MCF 10A (cell line): ENCODE results near the gene MVB12B. TPM values are rescaled to one million over a fixed set of nuclear protein-coding genes. Genes with fewer than 3 reads are reported as not detected.

Experiments
- BruUV-seq: library from RNA; stranded (reverse); fragments of 400-500 nt; replicated peaks from 2 replicates; lab custom pipeline; 2021; lab: Mats Ljungman, UMichigan
- CTCF ChIA-PET: fragments of 300-600 bp; sonication (Branson Sonifier 250); formaldehyde crosslinking; extraction: SDS; loops from one replicate; lab custom pipeline; 2021; ENCODE audit warnings: antibody characterized with exemption, inconsistent platforms; lab: Yijun Ruan, JAX
- POLR2A ChIA-PET: fragments of 300-600, 350-650 bp; sonication (Branson Sonifier 250); formaldehyde crosslinking; extraction: SDS; loops from one replicate; lab custom pipeline; 2020; ENCODE audit warnings: antibody characterized with exemption, inconsistent platforms; lab: Yijun Ruan, JAX
- DNase-seq: peaks from one replicate; pipeline ENCODE4 v3.0.0-alpha.2; 2018; ENCODE audit not compliant: unreplicated experiment
- H3K27ac Mint-ChIP-seq: one replicate; pipeline ENCODE4 v1.8.0; 2022; ENCODE audit warnings: mild to moderate bottlenecking, low read depth, mixed read lengths; ENCODE audit not compliant: unreplicated experiment
- H3K27me3 Mint-ChIP-seq: one replicate; pipeline ENCODE4 v1.8.0; 2022; ENCODE audit warnings: mixed read lengths; ENCODE audit not compliant: insufficient read depth, unreplicated experiment
- H3K36me3 Mint-ChIP-seq: one replicate; pipeline ENCODE4 v1.8.0; 2022; ENCODE audit warnings: mild to moderate bottlenecking, moderate library complexity, mixed read lengths; ENCODE audit not compliant: insufficient read depth, unreplicated experiment
- H3K4me1 Mint-ChIP-seq: one replicate; pipeline ENCODE4 v1.8.0; 2022; ENCODE audit warnings: mixed read lengths; ENCODE audit not compliant: insufficient read depth, unreplicated experiment
- H3K4me3 Mint-ChIP-seq: one replicate; pipeline ENCODE4 v1.8.0; 2022; ENCODE audit warnings: mild to moderate bottlenecking, moderate library complexity, mixed read lengths; ENCODE audit not compliant: unreplicated experiment
- H3K9me3 Mint-ChIP-seq: one replicate; pipeline ENCODE4 v1.8.0; 2022; ENCODE audit warnings: mixed read lengths; ENCODE audit not compliant: unreplicated experiment
- intact Hi-C: fragments of 100-400 bp; cut with micrococcal nuclease; formaldehyde crosslinking; loops from 2 replicates; pipeline ENCODE4 v1.14.1; 2022
- total RNA-seq: library from RNA; stranded (reverse); gene quantifications from 2 replicates; pipeline ENCODE4 v1.2.3, GENCODE V29; 2022
- TF ChIP-seq, protein P1 (sequence below): fragments of 200-600 bp; IDR thresholded peaks from one replicate; pipeline ENCODE4 v1.8.0; 2022; ENCODE audit warnings: antibody characterized with exemption, mild to moderate bottlenecking; ENCODE audit not compliant: unreplicated experiment

MVB12B gene
- total RNA-seq, 1 experiment from 2014 or later, result 5.5 TPM

DNA sequence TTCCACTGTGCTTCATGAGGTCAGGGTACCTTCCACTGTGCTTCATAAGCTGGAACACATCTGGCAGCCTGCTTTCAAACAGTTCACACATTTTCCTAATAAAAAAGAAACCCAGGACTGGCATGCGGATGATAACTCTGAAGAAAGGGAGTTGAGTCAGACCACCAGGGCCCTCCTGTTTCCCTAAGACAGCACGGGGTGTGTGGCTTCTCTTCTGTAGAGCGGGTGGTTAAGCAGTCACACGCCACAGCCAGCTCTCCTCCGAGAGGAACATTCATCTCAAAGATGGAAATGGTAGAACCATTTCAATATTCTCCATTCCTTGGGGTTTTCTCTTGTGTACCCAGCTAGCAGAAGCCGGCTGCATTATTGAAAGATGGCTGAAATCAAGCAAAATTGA, 159.0 kb downstream of the MVB12B start:
- H3K36me3 Mint-ChIP-seq, result no peaks in the 10 kb centered on the region
- H3K9me3 Mint-ChIP-seq, result no peaks in the 10 kb centered on the region
- intact Hi-C loops, result no loop called here
- H3K4me3 Mint-ChIP-seq, result no peak overlapping the region
- BruUV-seq, result no TSS peak
- no peak overlapping the region for H3K27ac Mint-ChIP-seq
- CTCF ChIA-PET, result no interaction called here
- H3K27me3 Mint-ChIP-seq, result no peaks in the 10 kb centered on the region
- POLR2A ChIA-PET, result no interaction called here
- H3K4me1 Mint-ChIP-seq, result no peaks in the 10 kb centered on the region
- TF ChIP-seq, protein P1, sequence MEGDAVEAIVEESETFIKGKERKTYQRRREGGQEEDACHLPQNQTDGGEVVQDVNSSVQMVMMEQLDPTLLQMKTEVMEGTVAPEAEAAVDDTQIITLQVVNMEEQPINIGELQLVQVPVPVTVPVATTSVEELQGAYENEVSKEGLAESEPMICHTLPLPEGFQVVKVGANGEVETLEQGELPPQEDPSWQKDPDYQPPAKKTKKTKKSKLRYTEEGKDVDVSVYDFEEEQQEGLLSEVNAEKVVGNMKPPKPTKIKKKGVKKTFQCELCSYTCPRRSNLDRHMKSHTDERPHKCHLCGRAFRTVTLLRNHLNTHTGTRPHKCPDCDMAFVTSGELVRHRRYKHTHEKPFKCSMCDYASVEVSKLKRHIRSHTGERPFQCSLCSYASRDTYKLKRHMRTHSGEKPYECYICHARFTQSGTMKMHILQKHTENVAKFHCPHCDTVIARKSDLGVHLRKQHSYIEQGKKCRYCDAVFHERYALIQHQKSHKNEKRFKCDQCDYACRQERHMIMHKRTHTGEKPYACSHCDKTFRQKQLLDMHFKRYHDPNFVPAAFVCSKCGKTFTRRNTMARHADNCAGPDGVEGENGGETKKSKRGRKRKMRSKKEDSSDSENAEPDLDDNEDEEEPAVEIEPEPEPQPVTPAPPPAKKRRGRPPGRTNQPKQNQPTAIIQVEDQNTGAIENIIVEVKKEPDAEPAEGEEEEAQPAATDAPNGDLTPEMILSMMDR, result no peak
- no peak for DNase-seq

DNA sequence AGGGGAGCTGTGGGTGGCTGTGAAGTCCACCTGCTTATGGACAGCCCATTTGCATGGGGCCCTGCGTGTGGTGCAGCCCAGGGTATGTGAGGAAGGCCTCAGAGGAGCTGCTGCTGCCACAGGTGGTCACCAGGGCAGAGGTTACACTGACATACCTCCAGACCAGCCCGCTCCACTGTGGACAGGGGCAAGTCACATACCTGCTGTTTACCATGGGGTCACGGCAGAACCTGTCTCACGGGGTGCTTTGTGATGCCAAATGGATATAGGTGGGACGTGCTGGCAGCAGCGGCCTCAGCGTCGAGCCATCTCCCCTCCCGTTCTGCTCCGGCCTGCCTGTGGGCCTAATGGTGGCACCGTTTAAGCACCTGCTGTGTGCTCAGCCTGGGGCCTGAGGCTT, 159.6 kb downstream of the MVB12B start:
- ChIA-PET POLR2A (no interaction called here), CTCF (no interaction called here)
- Mint-ChIP-seq H3K27ac (no peak overlapping the region), H3K4me3 (no peak overlapping the region), H3K4me1 (no peaks in the 10 kb centered on the region), H3K36me3 (no peaks in the 10 kb centered on the region), H3K27me3 (no peaks in the 10 kb centered on the region), H3K9me3 (no peaks in the 10 kb centered on the region)
- BruUV-seq, result no TSS peak
- TF ChIP-seq, protein P1, result no peak
- no peak for DNase-seq
- intact Hi-C loops, result no loop called here

DNA sequence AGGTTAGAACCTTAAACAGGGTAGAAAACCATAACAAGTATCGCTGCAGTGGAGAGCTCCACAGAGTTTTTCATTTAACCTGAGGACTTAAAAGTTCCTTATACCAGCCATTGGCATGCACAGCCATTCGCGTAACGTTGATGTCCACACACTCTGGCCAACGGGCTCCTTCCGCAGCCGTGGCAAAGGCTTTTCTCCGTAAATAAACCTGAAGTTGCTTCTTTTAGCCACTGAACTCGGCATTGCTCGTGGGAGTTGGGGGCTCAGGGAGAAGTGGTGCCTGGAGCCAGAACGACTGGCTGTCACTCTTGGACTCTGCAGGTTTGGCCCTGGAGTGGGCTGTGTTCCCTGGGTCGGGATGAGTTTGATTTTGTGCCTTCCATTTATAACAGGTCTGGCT, 161.2 kb downstream of the MVB12B start:
- no peaks in the 10 kb centered on the region for H3K9me3 Mint-ChIP-seq
- ChIA-PET POLR2A (no interaction called here), CTCF (no interaction called here)
- TF ChIP-seq, protein P1, result no peak
- no peak overlapping the region for H3K27ac Mint-ChIP-seq
- intact Hi-C loops, result no loop called here
- H3K36me3 Mint-ChIP-seq, result no peaks in the 10 kb centered on the region
- no peak for DNase-seq
- H3K4me3 Mint-ChIP-seq, result no peak overlapping the region
- no peaks in the 10 kb centered on the region for H3K27me3 Mint-ChIP-seq
- no TSS peak for BruUV-seq
- H3K4me1 Mint-ChIP-seq, result no peaks in the 10 kb centered on the region

DNA sequence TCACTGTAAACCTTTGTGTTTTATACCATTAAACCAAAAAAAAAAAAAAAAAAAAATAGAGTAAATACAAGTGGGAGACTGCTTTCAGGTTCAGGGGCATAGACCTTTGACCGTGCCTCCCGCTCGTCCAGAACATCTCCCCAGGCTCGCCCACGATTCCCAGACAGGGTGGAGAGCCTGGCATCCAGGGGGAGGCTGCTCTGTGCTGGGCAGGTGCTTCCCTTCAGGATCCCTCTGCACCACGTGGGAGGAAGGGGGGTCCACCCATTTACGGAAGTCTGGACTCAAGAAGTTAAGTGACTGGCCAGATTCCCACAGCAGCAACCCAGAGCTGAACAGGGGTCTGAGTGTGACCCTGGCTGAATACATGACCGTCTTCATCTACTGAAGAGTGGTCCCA, 161.7 kb downstream of the MVB12B start:
- no peaks in the 10 kb centered on the region for H3K4me1 Mint-ChIP-seq
- no peaks in the 10 kb centered on the region for H3K36me3 Mint-ChIP-seq
- TF ChIP-seq, protein P1, result no peak
- no TSS peak for BruUV-seq
- intact Hi-C loops, result no loop called here
- POLR2A ChIA-PET, result no interaction called here
- no peaks in the 10 kb centered on the region for H3K27me3 Mint-ChIP-seq
- H3K27ac Mint-ChIP-seq, result no peak overlapping the region
- CTCF ChIA-PET, result interaction anchor here (1.0 kb wide), 1 partner anchor 186 kb away, joined by 4 read pairs; no protein-coding TSS in a partner anchor
- no peaks in the 10 kb centered on the region for H3K9me3 Mint-ChIP-seq
- no peak overlapping the region for H3K4me3 Mint-ChIP-seq
- DNase-seq, result no peak
